Parathyroid adenoma (tissue), 2 donors: ENCODE results near the gene FAM156A.

ENCODE experiments used
- H2AFZ ChIP-seq: fragments of 300-600 bp; sonication (generic); one replicate; pipeline ENCODE4 v1.7.0; 2017; ENCODE audit warnings: antibody characterized with exemption, mild to moderate bottlenecking
- H3K27ac ChIP-seq: fragments of 300-600 bp; sonication (generic); one replicate; pipeline ENCODE4 v1.7.0; 2017
- H3K27me3 ChIP-seq: fragments of 300-600 bp; sonication (generic); one replicate; pipeline ENCODE4 v1.7.0; 2017; ENCODE audit warnings: low read length; ENCODE audit not compliant: control insufficient read depth, insufficient read depth
- H3K36me3 ChIP-seq: fragments of 300-600 bp; sonication (generic); one replicate; pipeline ENCODE4 v1.7.0; 2017; ENCODE audit warnings: low read length; ENCODE audit not compliant: control insufficient read depth, insufficient read depth
- H3K4me1 ChIP-seq: fragments of 300-600 bp; sonication (generic); one replicate; pipeline ENCODE4 v1.7.0; 2017; ENCODE audit warnings: control low read depth
- H3K4me2 ChIP-seq: fragments of 300-600 bp; sonication (generic); one replicate; pipeline ENCODE4 v1.7.0; 2017; ENCODE audit warnings: low read length
- H3K4me3 ChIP-seq: fragments of 300-600 bp; sonication (generic); one replicate; pipeline ENCODE4 v1.7.0; 2017; ENCODE audit warnings: low read depth, low read length
- H3K79me2 ChIP-seq: fragments of 300-600 bp; sonication (generic); one replicate; pipeline ENCODE4 v1.7.0; 2017; ENCODE audit warnings: control low read depth
- H3K9ac ChIP-seq: fragments of 300-600 bp; sonication (generic); one replicate; pipeline ENCODE4 v1.7.0; 2017; ENCODE audit warnings: mild to moderate bottlenecking
- H3K9me3 ChIP-seq: fragments of 300-600 bp; sonication (generic); one replicate; pipeline ENCODE4 v1.7.0; 2017; ENCODE audit warnings: low read length; ENCODE audit not compliant: control insufficient read depth
- CTCF ChIP-seq: fragments of 300-600 bp; sonication (generic); IDR thresholded peaks from one replicate; pipeline ENCODE4 v1.7.0; 2017; ENCODE audit warnings: antibody characterized with exemption, mild to moderate bottlenecking
- donor health status: primary hyperparathyroidism.

FAM156A gene

GRCh38 chrX:53001958-53002357 is 43.6 kb upstream of the FAM156A start:
- Histone ChIP-seq H3K27ac (no peak overlapping the region), H2AFZ (no peak overlapping the region)

GRCh38 chrX:53000447-53001135 is 42.3 kb upstream of the FAM156A start:
- no peaks in the 10 kb centered on the region for H3K27me3 ChIP-seq
- no peak overlapping the region for H3K4me3 ChIP-seq
- H3K4me2 ChIP-seq, result no peak overlapping the region

More at GRCh38 chrX:53001958-53002357, 43.6 kb upstream of the FAM156A start:
- Histone ChIP-seq H3K27me3 (no peaks in the 10 kb centered on the region), H3K9me3 (no peaks in the 10 kb centered on the region), H3K4me3 (no peak overlapping the region), H3K4me1 (peaks cover 11% of the 10 kb centered on the region), H3K9ac (no peak overlapping the region), H3K36me3 (no peaks in the 10 kb centered on the region), H3K4me2 (no peak overlapping the region), H3K79me2 (no peaks in the 10 kb centered on the region)
- TF ChIP-seq CTCF, result no peak

GRCh38 chrX:52995987-52996331 is 37.6 kb upstream of the FAM156A start:
- Histone ChIP-seq H3K9me3 (no peaks in the 10 kb centered on the region), H3K4me2 (peak overlapping the region; percentile 58), H2AFZ (peak overlapping the region; percentile 58), H3K27me3 (no peaks in the 10 kb centered on the region), H3K79me2 (peaks cover 7% of the 10 kb centered on the region), H3K36me3 (no peaks in the 10 kb centered on the region), H3K4me1 (peaks cover 7% of the 10 kb centered on the region), H3K27ac (peak overlapping the region; percentile 95), H3K9ac (no peak overlapping the region), H3K4me3 (peak overlapping the region; percentile 74)
- no peak for TF ChIP-seq CTCF

More at GRCh38 chrX:53000447-53001135, 42.3 kb upstream of the FAM156A start:
- no peak overlapping the region for H3K9ac ChIP-seq
- H3K27ac ChIP-seq, result no peak overlapping the region
- no peaks in the 10 kb centered on the region for H3K36me3 ChIP-seq
- H3K79me2 ChIP-seq, result no peaks in the 10 kb centered on the region
- no peak overlapping the region for H2AFZ ChIP-seq
- TF ChIP-seq CTCF, result no peak
- H3K4me1 ChIP-seq, result peaks cover 15% of the 10 kb centered on the region
- H3K9me3 ChIP-seq, result no peaks in the 10 kb centered on the region

GRCh38 chrX:52995135-52995986 is 37.0 kb upstream of the FAM156A start:
- TF ChIP-seq CTCF, result peak; percentile 70

More at GRCh38 chrX:52995135-52995986, 37.0 kb upstream of the FAM156A start:
- H3K4me3 ChIP-seq, result peak overlapping the region; percentile 74
- no peaks in the 10 kb centered on the region for H3K27me3 ChIP-seq
- peaks cover 7% of the 10 kb centered on the region for H3K4me1 ChIP-seq
- H3K79me2 ChIP-seq, result peaks cover 7% of the 10 kb centered on the region
- H3K4me2 ChIP-seq, result peak overlapping the region; percentile 67
- peak overlapping the region; percentile 58 for H2AFZ ChIP-seq
- H3K27ac ChIP-seq, result peak overlapping the region; percentile 95
- H3K9me3 ChIP-seq, result no peaks in the 10 kb centered on the region
- H3K9ac ChIP-seq, result no peak overlapping the region
- H3K36me3 ChIP-seq, result no peaks in the 10 kb centered on the region
